HG03159 (cell line): Measurements from ENCODE around the gene EPS15.
"Not testable (repeated sequence)": the region's sequence is repeated elsewhere in the genome, so short reads cannot be mapped to it uniquely, and the experiment has no call there.

Experiments
- ATAC-seq: cut with Tn5 transposase; IDR thresholded peaks from one replicate; pipeline ENCODE4 v1.9.1; 2021; ENCODE audit warnings: mild to moderate bottlenecking, moderate library complexity; ENCODE audit not compliant: unreplicated experiment

The EPS15 gene

DNA sequence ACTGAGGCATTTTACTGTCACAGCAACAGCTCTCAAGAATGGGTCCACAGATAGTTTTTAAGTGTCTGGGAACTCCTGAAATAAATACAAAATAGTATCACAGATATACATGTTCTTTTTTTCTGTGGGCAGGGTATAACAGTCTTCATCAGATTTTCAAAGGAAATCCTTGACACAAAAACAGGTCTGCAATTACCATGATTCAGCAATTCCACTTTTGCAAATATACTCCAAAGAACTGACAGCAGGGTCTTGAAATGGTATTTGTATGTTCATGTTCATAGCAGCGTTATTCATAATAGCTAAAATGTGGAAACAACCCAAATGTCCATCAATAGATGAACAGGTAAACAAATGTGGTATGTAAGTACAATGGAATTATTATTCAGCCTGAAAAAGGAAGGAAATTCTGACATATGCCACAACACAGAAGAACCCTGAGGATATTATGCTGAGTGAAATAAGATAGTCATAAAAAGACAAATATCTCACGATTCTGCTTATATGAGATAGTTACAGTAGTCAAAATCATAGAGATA, 85.0 kb downstream of the EPS15 start:
- no peak for ATAC-seq

DNA sequence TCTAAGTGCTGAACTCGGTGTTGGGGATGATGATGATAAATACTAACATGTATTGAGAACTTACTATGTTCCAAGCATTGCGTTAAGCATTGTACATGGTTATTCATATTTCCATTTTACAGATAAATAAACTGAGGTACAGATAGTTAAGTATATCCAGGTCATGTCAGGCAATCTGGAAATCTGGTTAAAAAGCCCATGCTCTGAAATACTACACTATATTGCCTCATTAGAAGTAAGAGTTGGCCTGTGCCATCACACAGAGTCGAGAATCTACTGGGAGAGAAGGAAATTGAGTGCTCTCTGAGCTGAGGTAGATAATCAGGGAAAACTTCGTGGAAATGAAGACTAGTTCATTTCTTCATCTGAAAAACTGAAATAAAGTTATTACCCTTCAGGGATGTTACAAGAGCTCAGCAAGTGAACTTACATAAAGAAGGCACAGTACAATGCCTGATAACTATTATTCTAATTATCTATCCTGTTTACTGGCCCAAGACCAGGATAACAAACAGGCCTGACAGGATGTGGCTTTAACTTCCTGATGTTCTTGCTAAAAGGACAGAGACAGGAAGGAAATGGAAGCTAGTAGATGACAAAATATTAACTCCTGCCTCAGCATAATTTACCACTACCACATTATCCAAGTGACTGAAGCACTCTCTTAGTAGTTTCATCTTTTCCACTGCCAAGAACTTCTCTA, 85.6 kb downstream of the EPS15 start:
- no peak for ATAC-seq

- no peak for ATAC-seq
Observed at GRCh38 chr1:51432146-51432545, 86.9 kb downstream of the EPS15 start.

DNA sequence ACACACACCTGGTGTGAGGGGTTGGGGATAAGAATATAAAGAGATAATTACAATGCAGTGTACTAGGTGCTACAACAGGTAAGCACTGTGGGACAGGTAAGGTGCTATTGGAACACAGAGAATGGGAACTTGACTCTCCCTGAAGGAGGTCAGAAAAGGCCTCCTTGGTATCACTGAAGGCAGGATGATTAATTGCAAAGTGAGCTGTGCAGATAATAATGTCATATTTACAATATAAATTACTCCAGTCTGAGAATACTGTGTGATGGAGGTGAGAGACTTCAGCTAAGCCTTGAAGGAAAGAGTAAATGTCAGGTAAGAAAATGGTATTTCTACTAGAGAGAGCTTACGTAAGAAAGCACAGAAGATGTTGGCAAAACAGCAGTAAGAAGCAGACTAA, 91.6 kb downstream of the EPS15 start:
- ATAC-seq: no peak

- ATAC-seq: no peak
Observed at GRCh38 chr1:51425955-51426354, 93.1 kb downstream of the EPS15 start.

- no peak for ATAC-seq
Observed at GRCh38 chr1:51425273-51425672, 93.8 kb downstream of the EPS15 start.

DNA sequence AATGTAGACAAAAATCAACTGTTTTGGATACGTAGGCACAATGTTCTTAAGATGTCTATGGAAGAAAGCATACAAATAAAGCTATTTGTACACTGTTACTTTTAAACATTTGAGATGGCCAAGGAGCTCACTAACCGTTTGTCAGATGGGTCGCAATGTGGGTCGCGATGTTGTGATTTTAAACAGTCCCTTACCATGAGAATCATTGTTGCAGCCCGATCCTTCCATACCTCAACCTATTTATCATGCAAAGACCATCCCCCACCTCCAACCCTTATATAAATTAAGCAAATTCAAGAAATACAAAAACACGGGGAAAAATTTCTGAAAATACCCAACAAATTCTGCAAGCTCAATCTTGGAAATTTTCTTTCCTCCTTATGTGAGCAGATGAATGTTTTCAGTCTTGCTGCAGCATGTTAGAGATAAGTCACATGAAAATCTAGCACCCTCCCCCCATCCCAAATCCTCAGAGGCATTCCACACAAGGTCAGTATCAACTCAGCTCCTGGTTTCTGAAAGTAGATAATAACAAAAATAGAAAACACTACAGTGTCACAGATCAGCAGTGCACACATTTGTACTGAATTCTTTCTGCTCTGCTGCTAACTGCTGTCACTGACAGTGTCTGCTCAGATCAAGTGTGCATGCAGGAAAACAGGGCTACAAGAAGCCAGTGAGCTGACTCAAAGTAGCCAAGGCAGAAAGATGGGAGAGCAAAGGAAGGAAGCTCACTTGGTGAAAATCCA, 95.8 kb downstream of the EPS15 start:
- ATAC-seq: no peak

DNA sequence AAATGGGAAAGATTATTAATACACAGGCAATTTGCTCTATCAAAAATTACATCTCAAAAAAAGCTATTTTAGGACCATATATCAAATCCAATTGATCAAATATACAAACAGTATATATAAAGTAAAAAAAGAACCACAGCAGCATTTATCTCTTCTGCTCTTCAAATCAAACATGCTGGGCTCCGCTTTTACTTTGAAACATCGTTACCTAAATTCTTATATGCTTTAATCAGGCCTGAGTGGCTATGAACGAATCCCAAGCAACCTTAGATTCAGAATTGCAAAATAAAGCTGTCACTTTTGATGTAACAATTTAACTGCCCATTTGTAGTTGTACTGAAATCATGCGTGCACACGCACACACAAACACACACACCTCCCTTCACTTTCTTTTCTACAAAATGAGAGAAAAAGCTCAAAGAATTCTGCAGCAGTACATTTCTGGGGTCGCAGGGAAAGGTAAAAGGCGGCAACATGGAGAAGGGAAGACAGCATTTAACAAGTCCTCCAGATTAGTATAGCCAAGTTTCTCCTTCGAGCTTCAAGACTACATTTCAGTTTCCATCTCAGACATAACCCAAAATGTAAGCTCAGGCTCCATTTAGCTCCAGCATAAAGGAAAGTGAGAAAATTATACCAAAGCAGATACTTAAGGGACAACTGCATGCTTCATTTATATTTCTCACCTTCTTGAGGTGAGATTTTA, 96.5 kb downstream of the EPS15 start:
- ATAC-seq: no peak

DNA sequence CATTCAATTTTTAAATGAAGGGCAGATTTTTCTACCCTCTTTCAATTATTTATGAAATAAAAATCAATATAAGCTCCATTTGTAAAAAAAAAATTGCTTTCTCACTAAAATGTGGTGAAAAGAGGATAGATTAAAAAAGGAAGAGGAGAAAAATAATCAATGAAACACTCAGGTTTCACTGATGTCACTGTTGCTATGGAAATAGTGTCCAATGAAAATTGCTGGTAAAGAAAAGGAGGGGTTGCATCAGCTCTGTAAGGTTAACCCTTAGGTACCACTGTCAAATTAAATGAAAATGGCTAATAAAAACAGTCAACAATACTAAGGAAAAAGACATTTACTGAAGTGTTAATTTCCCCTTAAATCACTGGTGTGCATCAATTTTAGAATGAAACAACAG, 97.1 kb downstream of the EPS15 start:
- ATAC-seq: peak; percentile 65

- no peak for ATAC-seq
Observed at GRCh38 chr1:51420867-51421627, 98.0 kb downstream of the EPS15 start.

DNA sequence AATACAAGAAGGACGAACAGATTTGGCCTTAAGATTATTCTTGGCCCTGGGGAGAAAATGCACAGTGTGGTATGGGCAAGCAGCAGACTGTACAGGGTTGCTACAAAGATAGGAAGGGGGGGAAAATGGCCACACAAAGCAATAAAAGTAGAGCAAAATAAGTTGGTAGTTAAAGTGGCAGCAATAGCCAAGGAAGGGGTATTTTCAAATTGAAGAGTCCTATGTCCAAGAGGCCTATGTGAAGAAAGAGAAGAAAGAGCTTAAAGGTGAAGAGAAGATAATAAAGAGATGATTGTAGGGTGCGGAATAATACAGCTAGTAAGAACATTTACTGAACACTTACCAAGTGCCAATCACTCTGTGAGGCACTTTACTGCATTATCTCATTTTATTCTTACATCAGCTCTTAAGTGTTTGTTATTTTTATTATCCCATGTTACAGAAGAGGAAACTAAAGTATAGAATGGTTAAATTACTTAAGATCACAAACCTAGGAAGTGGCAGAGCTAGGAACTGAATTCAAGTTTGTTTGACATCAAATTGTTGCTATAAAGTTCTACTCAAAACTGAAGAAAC, 100.6 kb downstream of the EPS15 start:
- ATAC-seq: no peak

DNA sequence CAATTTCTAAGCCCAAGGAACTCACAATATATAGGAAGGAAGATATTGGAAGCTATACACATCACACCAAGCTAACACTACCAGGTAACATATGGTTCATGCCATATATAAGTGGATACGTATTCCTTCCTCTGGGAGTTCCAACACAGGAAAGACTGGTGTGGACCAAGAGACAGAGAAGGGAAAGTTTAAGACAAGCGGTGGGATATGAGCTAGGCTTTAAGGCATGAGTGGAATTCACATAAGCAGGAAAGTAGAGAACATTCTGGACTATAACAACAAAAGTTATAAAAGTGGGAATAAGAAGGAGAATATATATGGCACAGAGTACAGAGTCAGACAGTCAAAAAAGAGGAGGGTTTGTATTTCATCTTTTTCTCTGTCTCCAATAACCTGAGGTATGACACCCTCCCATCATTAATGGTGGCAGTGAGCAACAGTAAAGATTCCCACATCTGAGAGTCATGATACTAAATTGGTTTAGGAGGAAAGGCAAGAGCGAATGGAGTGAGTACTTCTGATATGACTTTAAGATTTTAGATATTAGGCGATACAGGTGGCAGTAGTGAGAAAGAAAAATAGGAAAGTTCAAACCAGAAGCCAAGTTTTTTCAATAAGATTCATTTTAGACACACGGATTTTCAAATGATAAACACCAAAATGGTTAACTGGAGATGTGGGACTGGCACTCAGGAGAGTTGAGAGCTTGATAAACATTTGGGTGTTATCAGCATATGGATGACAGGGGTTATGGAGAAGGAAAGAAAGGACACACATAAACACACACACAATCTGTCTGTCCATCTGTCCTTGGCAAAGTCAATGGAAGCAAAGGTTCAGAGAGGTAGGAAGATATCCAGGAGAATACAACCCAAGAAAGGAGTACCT, 101.3 kb downstream of the EPS15 start:
- no peak for ATAC-seq

DNA sequence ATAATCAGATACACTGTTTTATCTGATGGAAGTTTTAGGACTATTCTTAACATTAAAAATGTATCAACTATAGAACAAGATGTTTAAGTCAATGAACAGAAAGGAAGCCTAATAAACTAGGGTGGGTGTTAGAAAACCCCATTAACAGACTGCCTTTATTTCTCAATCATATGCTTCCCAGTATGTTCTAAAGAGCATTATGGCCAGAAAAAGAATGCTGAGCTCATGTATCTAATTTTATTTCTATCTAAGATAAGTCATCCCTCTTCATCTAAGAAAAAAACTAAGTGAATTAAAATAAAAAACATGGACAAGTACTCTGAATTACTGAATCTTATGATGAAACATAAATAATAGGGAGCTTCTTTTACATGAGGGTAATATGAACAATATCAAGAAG, 102.2 kb downstream of the EPS15 start:
- no peak for ATAC-seq

DNA sequence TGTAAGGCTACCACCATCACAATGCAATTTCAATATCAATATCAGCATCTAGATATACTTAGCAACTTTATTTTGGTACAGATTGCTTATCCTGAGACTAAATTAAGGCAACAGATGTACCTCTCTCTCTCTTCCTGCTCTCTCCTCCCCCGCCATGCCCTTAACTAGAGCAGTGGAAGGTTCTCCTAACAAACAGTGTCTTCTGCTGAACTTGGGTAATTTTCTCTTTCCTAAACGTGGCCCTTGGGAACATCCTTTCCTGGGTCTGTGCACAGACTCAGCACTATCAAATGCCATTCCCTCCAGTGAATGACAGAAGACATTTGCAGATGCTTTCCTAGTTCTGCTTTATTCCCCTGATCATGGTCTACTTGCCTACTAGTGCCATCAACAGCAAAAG, 103.1 kb downstream of the EPS15 start:
- no peak for ATAC-seq

DNA sequence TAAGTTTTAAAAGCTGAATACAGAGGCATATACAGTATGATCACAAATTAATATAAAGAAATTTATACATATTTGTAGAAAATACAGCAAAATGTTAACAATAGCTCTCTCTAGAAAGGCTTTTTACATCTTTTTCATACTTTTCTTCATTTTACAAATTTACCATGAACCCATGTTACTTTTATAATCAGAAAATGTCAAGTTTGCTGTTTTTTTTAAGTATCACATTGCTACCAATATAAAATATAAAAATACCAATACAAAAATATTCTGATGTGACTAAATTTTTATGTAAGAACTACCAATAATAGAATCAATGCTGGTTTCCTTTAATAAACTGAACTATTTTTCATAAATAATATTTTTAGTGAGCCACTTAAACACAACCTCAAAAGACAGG, 104.3 kb downstream of the EPS15 start:
- no peak for ATAC-seq

GRCh38 chr1:51411820-51412219, 107.2 kb downstream of the EPS15 start:
- ATAC-seq: not testable (repeated sequence)

DNA sequence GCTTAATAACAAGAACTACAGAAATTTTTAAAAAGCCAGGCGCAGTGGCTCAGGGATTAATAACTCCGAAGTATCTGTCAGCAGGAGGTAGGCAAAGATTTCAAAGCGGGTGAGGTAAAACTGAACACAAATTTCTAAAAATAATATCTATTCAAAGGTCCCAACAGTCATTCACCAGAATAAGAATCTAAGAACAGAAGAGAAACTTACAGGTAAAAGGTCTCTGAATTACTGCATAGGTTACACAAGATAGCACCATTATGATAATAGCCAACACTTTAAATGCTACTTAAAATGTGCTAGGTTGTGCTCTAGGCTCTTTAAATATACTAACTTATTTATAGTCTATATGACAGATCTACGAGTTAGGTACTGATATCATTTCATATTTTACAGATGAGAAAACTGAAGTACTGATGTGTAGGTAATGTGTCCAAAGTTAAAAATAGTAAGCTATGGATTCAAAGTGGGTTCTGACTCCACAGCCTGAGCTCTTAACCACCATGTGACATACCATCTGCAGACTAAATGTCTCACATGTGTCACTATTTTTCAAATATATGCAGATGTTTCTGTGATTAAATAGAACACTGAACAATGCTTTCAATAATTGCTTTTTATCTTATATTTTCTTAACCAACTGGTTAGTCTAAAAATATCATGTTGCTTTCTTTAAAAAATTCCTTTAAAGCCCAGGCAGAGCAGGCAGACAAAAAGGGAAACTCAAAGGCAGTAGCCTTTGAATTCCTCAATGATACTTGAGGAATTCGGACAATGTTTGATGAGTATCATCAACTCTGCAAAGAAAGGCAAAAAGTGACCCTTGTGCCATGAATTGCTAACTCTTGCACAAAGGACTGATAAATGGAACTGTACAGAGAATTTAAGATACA, 108.3 kb downstream of the EPS15 start:
- no peak for ATAC-seq

DNA sequence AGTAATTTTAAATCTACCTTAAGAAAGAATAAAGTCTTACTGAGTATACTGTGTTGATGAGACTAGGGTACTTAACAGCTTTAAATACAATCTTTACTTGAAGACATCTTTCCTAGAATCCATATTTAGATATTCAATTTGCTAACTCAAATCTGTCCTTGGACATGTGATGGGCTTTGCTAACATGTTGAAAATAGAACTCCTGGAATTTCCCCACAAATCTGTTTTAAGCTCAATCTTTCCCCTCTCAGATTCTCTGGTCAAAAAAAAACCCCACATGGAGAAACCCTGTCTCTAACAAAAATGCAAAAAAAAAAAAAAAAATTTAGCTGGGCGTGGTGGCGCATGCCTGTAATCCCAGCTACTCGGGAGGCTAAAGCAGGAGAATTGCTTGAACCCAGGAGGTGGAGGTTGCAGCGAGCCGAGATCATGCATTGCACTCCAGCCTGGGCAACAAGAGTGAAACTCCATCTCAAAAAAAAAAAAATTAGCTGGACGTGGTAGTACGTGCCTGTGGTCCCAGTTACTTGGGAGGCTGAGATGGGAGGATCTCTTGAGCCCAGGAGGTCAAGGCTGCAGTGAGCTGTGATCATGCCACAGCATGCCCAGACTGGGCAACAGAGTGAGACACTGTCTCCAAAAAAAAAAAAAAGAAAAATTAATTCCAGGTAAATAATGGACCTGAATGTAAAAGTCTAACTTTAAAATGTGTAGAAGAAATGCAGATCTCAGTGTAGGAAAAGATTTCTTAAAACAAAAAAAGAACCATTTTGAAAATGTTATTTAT, 109.1 kb downstream of the EPS15 start:
- ATAC-seq: not testable (repeated sequence)
